ENCODE data around the gene NDUFS8.

NDUFS8 gene

DNA sequence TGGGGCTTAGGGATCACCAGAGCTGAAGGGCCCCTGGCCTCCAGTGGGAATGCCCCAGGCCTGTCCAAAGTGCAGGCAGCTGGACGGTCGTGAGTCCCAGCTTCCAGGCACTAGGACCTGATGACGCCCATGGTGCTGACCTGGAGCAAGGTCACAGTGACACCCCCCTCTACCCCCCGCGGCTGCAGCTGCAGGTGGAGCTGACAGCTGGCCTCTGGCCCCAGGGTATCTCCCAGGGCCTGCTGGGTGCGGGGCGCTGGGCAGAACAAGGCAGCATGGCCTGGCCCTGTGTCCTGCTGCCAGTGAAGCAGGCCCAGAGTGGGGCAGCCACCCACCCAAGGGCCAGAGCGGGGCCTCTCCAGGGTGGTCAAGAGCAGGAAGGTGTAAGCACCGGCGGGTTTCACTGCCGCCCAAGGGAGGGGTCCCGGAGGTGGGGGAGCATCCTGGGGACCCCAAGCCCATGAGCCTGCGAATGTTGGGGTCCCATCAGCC lies 7.8 kb downstream of the NDUFS8 start:
- DNase-seq: no peak

DNA sequence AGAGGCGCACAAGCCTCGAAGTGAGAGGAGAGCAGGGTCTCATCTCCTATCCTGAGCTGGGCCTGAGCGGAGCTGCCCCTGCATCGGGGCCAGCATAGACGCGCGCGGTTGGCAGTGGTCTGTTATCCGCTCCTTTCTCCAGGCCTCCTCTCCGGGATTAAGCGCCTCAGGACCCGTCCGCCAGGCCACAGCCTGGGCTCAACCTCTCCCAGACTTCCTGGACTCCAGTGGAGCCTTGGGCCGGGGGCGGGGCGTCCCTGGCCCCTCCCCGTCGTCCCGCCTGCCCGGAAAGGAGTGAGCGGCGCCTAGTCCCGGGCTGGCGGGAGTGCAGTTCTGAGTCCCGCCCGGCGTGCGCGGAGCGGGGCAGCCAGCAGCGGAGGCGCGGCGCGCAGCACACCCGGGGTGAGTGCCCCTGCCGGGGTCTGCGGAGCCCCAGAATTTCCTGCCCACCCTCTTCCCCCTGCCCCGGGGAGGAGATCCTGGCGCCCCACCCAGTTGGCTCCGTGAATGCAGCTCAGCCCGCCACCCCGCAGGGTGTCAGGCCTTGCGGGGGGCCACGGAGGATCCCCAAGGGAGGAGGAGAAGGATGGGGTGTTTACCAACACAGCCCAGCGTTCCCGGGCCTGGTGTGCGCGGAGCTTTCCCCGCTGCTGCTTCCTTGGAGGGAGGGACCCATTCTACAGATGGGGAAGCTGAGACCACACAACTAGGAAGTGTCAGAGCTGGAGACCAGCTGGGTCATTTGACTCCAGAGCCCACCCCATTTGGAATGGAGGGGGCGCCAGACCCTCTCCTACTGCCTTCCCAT lies 8.4 kb downstream of the NDUFS8 start, which contains the start of gene TCIRG1:
Gene TCIRG1, plus strand, starts transcription at position 308 of the 808 bp plus-strand sequence. CDS start 2,247 bp downstream, outside the sequence.
- peak; percentile 90 for DNase-seq

DNA sequence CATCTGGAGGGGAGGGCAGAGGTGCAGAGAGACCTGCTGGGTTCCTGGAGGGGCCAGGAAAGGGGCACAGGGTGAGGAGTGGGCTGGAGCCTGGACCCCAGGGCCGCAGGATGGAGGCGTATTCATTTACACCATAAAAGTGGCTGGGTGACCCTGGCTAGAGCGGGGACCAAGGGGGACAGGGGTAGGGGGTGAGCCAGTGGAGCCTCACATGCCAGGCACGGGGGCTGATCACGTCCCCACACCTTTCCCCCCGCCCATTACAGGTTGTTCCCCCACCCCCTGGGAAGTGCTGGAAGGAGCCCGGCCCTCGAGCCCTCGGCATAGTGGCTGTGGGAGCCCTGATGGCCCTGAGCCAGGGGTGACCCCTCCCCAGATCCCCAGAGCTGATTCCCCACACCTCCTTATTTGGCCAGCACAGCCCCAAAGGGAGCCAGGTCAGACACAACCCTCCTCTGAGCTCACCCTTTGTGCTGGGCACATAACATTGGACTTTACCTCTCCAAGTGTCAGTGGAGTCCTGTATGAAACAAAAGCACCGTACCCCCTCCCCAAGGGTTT lies 9.1 kb downstream of the NDUFS8 start:
- DNase-seq: peak; percentile 41

DNA sequence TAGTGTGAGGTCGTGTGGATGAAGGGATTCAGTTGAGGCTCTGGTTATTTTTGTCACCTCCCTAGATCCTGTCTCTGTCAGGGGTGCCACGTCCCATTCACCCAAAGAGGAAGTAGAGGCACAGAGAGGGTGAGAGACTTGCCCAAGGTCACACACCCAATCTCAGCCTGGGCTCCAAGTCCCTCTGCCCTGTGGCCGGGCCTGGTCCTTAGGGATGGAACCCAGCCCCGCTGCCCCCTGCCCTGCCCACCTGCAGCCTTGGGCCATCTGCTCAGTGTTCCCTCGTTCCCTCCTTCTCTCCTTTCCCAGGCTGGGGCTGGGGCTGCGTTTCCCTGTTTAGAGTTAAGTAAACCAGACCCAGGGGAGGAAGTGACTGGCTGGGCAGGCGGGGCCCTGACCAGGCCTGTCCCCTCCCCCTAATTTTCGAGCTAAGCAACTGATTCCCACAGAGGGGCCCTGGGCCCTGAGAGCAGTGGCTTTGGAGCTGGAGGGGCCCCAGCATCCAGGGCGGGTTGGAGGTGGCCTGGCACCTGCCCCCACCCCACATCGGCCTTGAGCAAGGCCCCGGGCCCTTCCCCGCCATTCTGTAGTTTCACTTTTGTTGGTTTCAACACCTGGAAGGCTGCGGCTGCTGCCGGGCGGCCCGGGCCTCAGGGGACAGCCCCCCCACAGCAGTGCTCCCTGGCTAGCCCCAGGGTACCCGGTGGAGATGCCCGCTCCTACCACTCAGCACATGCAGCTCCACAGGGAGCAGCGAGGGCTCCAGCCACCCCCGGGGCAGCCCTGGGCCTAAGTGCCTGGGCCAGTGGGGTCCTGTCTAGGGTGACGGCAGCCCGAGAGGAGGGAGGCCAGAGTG lies 9.8 kb downstream of the NDUFS8 start:
- peak; percentile 77 for DNase-seq

DNA sequence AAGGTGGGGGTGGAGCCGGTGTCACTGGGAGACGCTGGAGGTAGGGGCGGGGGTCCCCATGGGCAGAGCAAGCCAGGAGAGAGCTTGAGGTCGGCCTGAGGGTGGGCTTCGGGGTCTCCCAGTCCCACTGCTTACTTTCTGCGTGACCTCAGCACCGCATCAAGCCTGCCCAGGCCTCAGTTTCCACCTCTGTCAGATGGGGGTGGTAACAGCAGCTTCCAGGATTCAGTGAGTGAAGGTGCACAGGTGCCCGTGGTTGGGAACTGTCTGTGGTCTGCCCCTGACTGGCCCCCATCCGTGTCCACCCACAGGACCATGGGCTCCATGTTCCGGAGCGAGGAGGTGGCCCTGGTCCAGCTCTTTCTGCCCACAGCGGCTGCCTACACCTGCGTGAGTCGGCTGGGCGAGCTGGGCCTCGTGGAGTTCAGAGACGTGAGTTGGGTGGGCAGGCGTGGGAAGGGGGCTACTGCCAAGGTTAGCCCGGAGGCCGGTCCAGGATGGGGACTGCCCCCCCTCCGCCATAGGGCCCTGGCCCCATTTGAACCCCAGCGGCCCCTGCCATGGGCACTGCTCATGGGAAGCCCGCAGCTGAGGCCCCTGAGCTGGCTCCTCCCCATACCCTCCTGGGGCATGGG lies 10.6 kb downstream of the NDUFS8 start:
- no peak for DNase-seq

DNA sequence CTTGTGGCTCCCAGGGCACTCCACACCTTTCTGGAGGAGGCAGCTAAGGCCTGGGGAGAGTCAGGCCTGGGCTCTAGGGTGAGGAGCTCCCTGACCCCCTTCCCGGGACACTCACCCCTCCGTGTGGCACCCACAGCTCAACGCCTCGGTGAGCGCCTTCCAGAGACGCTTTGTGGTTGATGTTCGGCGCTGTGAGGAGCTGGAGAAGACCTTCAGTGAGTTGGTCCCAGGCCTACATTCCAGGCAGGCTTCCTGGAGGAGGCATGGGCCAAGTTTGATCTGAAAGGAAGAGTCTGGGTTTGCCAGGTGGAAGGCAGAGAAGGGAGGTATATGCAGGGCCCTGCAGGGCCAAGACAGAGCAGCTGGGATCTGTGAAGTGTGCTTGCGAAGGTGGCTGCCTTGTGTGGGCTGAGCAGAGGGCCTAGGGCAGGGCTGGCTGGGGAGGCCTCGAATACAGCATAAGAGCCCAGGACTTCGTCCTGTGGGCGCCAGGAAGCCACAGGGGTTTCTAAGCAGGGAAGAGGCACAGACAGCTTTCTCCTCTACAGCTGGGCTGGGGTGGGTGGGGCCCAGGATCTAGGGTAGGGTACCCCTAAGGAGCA lies 11.2 kb downstream of the NDUFS8 start:
- no peak for DNase-seq

DNA sequence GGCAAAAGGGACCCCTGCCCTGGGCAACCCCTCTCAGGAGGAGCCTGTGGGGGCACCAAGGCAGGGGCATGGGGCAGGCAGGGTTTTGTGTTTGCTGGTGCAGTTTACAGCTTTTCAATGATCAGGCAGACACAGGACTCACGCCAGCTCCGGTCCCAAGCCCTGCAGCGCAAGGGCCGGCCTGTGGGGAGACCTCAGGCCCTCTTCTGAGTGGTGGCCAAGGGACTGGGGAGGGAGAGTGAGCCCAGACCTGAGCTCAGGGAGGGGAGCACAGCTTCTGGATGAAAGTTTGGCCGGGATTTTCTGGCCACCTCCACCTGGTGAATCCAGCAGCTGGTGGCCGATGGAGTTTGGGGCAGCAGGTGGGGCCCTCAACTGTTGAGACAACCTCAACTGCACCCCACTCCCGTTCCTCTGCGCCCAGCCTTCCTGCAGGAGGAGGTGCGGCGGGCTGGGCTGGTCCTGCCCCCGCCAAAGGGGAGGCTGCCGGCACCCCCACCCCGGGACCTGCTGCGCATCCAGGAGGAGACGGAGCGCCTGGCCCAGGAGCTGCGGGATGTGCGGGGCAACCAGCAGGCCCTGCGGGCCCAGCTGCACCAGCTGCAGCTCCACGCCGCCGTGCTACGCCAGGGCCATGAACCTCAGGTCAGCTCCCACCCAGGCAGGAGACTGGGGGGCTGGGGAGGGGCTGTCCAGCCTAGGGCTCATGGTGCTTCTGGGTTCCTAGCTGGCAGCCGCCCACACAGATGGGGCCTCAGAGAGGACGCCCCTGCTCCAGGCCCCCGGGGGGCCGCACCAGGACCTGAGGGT lies 11.9 kb downstream of the NDUFS8 start:
- DNase-seq: no peak

DNA sequence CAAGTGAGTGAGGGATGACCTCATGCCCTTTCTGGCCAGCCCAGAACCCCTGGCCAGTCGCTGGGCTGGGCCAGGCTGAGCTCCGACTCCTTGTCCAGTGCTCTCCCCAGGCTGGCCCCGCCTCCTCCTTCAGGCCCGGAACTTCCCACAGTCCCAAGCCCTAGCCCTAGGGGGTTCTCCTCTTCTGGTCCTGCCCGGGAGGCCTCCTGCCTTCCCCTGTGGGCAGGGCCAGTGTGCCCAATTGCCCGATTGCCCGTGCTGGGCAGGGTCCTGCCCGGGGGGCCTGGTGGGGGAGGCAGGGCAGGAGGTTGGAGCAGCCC lies 12.5 kb downstream of the NDUFS8 start:
- DNase-seq: peak; percentile 57

DNA sequence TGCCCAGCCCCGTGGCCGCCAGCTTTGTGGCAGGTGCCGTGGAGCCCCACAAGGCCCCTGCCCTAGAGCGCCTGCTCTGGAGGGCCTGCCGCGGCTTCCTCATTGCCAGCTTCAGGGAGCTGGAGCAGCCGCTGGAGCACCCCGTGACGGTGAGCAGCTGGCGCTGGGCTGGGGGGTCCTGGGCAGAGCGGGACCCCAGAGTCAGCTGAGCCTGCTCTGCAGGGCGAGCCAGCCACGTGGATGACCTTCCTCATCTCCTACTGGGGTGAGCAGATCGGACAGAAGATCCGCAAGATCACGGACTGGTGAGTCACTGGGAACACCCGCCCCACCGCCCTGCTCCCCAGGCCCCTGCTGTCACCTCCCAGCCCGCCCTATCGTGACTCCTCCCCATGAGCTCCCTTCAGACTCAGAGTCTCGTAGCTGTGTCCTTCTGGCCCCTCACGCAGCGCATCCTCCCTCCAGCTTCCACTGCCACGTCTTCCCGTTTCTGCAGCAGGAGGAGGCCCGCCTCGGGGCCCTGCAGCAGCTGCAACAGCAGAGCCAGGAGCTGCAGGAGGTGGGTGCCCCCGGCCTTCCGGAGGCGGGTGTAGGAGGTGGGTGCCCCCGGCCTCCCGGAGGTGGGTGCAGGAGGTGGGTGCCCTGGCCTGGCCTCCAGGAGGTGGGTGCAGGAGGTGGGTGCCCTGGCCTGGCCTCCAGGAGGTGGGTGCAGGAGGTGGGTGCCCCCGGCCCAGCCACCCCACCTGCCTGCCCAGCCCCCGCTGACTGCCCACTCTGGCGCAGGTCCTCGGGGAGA lies 13.1 kb downstream of the NDUFS8 start:
- DNase-seq: peak; percentile 93

DNA sequence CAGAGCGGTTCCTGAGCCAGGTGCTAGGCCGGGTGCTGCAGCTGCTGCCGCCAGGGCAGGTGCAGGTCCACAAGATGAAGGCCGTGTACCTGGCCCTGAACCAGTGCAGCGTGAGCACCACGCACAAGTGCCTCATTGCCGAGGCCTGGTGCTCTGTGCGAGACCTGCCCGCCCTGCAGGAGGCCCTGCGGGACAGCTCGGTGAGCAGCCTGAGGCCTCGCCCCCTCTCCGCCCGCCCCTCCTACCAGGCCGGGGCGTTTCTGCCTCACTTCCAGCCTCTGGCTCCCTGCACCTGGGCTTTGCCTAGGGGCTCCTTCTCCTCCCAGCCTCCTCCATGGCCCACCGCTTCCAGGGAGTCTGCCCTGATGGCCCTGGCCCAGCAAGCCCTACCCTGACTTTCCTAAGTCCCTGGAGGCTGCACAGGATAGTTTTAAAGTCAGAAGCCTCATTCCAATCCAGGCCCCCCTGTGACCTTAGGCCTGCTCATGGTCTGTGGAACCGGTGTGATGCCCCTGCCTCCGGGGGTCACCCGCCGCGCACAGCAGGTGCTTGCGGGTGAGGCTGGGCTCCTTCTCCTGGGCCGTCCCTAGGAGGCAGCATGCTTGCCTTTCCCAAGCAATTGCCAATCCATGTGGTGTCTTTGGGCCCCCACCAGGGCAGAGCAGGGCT lies 13.8 kb downstream of the NDUFS8 start:
- no peak for DNase-seq

DNA sequence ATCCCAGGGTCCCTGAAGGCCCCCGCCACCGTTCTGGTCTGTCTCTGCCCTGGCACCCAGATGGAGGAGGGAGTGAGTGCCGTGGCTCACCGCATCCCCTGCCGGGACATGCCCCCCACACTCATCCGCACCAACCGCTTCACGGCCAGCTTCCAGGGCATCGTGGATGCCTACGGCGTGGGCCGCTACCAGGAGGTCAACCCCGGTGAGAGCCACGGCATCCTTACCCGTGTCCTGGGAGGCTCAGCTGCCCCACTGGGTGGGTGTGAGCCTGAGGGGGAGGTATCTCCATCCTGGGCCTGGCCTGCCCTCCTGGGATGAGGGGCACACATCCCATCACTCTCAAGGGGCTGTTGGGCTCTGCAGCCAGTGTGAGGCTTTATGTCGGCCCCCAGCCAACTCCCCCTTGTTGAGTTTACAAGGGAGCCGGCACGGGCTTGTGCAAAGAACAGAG lies 14.4 kb downstream of the NDUFS8 start:
- no peak for DNase-seq

DNA sequence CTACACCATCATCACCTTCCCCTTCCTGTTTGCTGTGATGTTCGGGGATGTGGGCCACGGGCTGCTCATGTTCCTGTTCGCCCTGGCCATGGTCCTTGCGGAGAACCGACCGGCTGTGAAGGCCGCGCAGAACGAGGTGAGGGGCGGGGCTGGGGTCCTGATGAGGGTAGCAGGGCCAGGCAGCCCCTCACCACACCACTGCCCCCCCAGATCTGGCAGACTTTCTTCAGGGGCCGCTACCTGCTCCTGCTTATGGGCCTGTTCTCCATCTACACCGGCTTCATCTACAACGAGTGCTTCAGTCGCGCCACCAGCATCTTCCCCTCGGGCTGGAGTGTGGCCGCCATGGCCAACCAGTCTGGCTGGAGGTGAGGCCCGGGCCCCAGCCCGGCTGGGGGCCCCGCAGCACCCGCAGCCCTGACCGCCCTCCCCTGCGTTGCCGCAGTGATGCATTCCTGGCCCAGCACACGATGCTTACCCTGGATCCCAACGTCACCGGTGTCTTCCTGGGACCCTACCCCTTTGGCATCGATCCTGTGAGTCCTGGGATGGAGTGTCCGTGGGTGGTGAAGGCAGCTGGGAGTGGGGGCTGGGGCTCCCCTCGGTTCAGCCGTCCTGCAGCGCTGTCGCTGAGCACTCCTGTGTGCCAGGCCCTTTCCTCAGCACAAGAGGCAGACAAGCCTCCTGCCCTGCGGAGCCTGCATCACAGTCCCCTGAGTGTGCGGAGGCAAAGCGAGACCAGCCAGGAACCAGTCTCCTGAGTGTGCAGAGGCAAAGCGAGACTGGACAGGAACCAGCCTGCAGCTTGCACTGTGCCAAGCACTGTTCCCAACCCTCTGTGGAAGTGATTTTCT lies 17.2 kb downstream of the NDUFS8 start:
- DNase-seq: no peak

DNA sequence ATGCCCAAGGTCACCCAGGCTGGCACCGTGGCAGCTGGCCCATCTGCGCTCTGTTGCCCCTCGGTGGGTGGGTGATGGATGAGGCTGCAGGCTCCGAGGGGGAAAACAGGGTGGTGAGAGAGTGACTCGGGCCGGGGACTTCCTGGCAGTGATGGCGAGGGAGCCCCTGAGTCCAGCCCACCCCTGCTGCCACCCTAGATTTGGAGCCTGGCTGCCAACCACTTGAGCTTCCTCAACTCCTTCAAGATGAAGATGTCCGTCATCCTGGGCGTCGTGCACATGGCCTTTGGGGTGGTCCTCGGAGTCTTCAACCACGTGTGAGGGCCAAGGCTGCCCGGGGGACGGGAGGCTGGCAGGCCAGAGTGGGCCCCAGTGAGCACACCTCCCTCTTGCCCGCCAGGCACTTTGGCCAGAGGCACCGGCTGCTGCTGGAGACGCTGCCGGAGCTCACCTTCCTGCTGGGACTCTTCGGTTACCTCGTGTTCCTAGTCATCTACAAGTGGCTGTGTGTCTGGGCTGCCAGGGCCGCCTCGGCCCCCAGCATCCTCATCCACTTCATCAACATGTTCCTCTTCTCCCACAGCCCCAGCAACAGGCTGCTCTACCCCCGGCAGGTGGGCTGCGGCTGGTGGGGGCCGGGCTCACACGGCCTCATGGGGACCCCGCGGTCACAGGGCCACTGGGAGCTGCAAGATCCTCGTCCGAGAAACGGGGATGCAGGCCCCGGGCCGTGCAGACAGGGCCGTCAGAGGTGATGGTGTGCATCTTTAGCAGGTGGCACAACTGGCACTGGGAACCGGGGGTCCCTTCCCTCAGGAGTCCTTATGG lies 18.4 kb downstream of the NDUFS8 start:
- no peak for DNase-seq

DNA sequence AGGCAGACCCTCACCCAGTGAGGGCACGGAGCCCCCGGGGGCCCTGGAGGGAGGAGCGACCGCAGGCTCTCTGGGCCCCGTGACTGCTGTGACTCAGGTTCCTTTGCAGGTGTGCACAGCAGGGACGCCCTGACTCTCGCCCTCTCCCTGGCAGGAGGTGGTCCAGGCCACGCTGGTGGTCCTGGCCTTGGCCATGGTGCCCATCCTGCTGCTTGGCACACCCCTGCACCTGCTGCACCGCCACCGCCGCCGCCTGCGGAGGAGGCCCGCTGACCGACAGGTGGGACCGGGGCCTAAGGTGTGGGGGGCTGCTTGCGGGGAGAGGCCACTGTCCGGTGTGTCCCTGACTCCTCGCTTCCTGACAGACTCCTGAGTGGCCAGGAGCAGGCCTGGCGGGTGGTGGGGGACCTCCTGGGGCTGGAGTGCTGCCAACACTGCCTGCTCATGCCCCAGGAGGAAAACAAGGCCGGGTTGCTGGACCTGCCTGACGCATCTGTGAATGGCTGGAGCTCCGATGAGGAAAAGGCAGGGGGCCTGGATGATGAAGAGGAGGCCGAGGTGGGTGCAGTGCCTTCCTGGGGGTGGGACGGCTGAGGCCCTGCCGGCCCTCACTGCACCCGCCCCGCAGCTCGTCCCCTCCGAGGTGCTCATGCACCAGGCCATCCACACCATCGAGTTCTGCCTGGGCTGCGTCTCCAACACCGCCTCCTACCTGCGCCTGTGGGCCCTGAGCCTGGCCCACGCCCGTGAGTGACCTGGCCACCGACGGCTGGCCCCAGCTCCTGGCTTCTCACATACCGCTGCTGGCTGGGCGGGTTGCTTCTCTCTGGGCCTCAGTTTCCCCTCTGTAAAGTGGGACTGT lies 19.3 kb downstream of the NDUFS8 start:
- no peak for DNase-seq

DNA sequence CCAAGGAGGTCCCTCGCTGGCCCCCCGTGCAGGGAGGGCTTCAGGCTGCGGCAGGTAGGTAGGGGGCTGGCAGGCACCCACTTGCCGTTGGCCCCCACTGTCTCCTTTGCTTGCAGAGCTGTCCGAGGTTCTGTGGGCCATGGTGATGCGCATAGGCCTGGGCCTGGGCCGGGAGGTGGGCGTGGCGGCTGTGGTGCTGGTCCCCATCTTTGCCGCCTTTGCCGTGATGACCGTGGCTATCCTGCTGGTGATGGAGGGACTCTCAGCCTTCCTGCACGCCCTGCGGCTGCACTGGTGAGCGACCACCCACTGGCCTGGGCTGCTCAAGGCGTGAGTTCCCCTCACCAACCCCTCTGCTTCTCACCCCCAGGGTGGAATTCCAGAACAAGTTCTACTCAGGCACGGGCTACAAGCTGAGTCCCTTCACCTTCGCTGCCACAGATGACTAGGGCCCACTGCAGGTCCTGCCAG lies 19.9 kb downstream of the NDUFS8 start:
- DNase-seq: no peak

DNA sequence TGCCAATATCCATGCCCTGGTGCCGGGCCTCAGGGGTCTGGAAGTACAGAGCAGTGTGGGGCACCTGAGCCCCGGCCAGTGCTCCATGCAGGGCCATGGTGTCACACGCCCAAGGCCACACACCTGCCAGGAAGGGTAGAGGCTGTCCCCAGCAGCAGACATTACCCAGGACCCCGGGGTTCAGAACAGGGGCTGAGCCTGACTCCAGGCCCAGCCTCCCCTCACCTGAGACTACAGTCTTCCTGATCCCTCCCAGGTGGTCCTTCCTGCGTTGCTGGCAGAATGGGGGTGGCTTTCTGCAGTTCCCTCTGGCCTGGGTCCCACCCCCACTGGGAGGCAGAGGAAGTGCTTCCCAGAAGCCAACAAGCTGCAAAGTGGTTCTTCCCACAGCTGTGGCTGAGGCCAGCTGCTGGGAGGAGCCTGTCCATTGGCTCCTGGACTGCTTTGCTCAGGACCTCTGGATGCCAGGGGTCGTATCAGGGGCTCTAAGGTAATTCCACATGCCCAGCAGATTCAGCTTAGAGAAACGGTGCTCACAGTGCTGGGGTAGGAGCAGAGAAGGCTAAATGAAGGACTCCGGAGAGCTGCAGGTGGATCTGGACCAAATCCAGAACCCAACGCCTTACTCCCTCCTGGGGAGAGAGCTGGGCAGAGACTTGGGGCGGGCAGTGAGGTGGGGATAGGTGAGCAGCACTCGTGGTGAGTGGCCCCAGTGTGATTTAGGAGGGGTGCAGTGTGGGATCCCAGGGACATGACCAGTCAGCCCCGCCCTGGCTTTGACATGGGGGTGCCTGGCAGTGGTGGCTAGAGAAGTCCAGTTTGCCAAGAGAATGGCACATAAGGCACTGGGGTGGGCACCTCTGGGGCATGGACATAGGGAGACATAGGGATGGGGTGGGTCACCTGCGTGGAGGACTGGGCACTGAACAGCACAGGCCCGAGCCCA lies 21.0 kb downstream of the NDUFS8 start:
- no peak for DNase-seq
